Renal cortex interstitium (tissue), 11 donors: ENCODE results near the gene HIPK2. TPM values are rescaled to one million over a fixed set of nuclear protein-coding genes. Genes with fewer than 3 reads are reported as not detected.

Experiments
- DNase-seq, 11 donors: peaks; one replicate each; pipeline ENCODE4 v3.0.0-alpha.2; 2013; ENCODE audit warnings: low read depth in 9 of 11, low spot score in 4 of 11; ENCODE audit errors: extremely low read depth in 1 of 11
- polyA plus RNA-seq, 3 donors: library from polyadenylated mRNA; unstranded; fragments of 120-200 nt; gene quantifications; one replicate each; pipeline ENCODE4 v1.2.1, GENCODE V29; 2013; ENCODE audit not compliant: insufficient read length in 3 of 3

Gene HIPK2
- polyA plus RNA-seq, 3 donors, result 95.7 to 105 (median 99.3) TPM

DNA sequence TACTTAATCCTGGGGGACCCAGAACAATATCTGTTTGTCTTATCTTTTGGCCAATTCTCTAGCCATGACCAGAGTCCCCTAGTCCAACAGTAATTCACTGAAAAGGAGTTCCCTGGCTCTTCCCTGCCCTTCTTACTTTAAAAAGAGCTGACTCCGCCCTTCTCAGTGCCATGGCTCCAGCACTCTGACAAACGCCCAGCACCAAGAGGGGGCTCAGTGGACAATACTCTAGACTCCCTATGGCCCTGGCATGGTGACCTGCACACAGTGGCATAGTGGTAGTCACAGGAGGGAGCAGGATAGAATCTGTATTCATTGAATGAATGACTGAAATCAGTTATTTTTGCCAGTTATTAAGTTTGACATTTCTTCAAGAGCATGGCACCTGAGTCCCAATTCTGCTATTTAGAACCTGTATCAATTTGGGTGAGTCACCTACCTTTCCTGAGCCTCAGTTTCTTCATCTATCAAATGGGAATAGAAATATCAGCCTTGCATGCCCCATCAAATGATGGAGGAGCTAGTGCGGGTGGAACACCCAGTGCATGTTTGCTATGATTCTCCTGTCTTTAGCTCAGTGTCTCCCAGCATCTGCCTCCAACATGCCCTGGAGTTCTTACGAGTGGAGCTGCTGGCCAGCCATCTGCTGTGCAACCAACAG is 184.9 kb downstream of the HIPK2 start:
- no peak for DNase-seq

DNA sequence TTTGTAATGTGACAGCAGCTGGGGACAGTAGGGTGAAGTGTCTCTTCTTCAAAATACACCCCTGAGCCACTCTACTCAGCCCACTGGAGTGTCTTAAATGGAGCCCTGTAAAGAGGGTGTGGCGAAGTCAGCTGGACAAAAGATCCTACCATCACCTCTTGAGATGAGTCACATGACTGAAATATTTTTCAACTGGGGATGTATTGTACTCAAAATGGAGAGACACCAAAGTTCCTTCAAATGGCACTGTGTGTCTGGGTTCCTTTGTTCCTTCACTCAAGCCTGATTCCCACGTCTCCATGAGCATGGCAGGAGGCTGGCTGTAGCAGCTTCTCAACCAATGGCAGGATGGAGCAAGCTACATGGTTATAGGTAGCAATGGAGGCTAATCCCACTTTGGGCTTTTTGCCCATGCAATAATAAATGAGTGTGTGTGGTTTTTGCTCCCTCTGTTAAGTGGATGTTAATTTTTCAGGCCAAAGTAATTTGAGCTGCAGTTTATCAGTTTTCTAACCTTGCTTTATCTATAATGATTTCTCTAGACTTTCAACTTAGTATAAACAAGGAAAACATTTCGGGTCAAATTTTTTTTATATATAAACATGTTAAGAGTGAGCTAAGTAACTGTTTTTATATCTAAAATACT is 186.1 kb downstream of the HIPK2 start:
- no peak for DNase-seq

DNA sequence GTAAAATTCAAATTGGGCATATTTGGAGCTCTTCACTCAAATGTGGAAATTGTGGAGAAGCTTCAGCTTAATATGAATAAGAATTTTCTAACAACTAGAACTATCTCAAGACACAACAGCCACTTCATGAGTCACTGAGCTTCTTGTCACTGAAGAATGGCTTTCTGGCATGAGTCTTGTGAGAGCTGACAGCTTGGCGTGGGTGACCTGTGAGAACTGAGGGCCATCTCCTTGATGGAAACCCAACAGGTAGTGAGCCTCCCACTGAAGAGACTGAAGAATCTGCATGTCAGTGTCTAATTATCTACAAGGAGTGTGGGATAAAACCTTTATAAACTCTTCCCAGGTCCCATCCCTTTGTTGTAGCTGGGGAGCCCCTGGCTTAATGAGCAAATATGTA is 188.3 kb downstream of the HIPK2 start:
- DNase-seq, result no peak

DNA sequence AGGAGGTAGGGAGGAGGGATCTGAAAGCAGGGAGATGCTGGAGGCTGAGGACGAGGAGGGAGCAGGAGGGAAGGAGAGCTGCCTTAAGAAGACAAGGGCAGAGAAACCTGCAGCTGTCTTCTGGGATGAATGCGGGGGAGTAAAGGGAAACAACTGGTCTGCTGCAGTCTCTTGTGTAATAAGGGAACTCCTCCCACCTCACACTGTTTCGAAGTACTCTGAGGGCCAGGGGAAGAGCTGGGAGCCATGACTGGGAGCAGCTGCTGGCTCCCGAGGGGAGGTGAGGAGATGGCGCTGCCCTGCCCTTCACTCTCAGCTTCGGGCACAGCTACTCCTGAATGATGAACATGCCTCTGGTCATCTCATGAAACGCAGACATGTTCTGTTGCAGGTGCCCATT is 189.2 kb downstream of the HIPK2 start:
- peak; percentile 18 to 77 (median 59) for DNase-seq

DNA sequence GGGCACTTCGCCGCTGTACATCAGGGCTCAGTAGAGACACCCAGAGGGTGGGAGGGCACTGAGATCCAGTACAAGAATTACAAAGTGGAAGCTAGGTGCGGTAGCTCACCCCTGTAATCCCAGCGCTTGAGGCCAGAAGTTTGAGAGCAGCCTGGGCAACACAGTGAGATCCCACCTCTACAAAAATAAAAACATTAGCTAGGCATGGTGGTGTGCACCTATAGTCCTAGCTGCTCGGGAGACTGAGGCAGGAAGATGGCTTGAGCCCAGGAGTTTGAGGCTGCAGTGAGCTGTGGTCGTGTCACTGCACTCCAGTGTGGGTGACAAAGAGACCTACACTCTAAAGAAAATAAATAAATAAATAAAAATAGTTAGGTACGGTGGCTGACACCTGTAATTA is 190.3 kb downstream of the HIPK2 start:
- no peak for DNase-seq

DNA sequence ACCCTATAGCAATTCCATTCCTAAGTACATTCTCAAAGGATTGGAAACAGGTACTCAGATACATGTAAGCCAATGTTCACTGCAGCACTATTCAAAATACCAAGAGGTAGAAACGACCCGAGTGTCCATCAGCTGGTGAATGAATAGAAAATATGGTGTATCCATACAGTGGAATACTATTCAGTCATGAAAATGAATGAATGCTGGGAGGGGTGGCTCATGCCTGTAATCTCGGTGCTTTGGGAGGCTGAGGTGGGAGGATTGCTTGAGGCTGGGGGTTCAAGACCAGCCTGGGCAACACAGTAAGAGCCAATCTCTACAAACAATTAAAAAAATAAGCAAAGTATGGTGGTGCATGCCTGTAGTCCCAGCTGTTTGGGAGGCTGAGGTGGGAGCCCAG is 191.5 kb downstream of the HIPK2 start:
- no peak for DNase-seq

DNA sequence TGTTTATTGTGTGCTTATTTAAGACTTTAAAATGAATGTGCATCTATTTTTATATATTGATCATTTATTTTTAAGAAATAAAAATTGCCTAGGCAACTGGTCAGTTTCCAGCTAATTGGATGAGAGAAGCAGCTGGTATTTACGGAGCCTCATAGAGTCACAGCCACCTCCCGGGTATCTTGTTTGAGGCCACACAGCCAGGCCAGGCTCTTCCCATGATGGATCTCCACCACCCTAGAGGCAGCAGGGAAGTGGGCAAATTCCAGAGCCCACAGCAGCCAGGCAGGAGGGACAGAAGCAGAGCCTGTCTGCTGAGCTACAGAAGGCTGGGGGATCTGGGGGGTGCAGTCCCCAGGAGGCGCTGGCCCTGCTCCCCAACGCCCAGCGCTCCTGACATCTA is 192.8 kb downstream of the HIPK2 start:
- DNase-seq, result no peak

DNA sequence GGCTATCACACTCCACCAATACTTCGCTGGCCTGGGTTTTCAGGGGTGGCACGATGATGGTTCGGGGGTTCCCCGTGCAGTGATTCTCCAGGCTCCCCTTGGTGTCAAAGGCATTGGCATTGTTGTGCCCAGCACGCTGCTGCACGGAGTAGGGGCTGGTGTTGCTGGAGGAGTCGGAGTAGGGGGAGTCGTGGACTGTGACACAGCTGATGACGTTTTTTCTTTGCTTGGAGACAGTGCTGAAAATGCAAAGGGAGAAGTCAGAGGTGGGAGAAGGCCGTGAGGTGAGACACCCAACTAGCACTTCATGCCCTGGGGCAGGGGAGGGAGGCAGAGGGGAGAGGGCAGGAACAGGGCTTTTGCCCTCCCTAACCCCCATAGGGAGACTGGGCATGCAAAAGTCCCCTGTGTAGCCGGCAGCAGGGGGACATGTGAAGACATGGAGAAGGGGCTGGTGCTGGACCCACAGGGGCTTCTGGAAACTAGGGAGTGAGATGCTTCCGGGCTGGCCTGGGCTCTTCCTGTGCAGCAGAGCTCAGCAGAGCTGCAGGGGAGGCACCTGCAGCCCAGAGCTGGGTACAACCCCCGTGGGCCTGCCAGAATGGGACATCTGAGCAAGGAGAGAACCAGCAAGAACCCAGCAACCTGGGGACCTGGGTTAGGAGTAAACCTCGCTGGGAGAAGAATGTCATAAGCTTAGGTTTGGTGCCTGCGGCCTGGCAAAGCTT is 193.8 kb downstream of the HIPK2 start:
- no peak for DNase-seq

DNA sequence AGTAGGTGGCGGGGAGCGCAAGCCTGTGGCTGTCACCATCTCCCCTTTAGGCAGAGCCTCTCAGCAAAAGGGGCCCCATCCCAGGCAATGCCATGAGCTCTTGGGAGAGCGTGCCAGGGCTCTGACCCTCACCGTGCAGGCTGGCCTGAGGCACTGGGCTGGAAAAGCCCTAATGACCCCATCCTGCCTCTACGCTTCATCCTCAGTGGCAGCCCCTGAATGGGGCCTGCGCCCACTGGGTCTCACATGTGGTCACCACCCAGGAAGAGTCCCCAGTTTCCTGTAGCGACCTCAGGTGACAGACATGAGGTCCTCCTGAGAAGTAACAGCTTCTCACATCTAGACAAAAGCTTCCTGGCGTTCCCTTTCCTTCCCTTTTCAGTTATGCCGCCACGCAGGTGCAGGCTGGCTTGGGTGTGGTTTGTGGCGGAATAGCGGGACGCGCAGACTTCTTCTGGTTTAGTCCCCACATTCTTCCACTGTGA is 195.1 kb downstream of the HIPK2 start:
- DNase-seq, result no peak

DNA sequence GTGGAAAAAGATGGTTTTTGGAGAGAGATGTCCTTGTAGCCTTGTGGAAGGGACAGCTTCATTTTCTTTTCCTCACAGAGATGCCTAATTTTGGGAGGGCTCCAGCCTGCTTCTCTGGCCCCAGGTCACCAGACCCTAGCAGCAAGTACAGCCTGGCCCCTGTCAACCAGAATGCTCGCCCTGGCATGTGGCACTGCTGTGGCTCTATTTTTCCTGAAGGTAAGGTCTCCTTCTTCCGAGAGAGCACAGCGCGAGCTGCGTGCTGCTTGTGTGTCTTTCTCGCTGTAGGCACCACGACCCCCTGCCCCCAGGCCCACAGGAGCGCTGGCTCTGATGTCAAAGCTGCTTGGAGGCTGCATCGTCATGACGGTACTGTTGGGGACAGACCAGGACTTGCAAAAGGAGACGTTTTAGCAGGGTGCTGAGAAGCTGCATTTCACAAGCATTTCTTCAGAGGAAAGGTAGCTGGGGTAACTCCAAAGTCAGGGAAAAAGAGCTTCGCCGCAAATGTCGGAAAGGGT is 195.6 kb downstream of the HIPK2 start:
- DNase-seq, result no peak

DNA sequence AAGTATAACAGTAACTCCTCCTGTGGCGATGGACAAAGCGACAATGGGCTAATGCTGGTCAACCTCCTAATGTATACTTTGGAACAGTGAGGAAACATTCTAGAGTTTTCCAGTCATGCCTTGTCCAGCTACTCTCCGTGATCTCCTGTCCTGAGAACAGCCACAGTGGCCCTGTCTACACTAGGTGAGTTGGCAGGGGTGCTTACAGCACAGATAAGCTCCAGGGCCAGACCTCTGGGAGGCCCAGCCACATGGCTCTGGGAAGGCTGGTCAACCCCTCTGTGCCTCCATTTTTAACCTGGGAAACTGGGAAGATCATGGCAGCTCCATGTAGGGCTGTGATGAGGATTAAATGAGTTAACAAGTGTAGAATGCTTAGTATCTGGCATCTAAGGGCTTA is 197.4 kb downstream of the HIPK2 start:
- no peak for DNase-seq

DNA sequence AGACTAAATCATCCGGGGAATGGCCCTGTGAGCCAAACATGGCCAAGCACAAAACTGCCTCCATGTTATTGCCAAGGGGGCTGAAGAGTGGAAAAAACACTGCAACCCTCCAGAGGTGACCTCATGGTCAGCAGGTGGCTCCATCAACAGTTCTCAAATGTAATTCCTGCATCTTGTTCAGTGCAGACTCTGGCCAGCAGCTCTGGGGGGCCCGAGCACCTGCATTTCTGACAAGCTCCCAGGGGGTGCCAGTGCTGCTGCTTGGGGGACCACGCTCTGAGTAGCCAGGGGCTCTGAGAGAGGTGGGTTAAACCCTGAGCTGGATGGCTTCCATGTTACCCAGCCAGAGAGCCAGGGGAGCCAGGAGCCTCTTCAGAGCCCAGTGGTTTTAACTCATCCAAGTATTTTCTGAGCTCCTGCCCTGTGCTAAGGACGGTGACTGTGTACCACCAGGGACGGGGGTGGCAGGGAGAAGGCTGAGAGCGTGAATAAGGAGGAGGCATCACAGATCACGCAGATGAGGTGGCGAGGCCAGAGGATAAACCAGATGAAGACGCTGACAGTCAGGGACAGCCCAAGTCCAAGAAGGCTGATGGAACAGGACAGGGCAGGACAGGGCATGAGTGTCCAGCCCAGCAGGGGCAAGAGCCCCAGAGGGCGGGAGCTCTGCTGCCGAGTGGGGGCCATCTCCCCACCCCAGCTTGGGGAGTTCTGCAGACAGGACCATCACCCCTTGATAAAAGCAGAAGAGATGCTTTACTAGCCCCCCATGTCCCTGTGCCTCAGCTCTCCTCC is 201.4 kb downstream of the HIPK2 start:
- DNase-seq, result no peak

DNA sequence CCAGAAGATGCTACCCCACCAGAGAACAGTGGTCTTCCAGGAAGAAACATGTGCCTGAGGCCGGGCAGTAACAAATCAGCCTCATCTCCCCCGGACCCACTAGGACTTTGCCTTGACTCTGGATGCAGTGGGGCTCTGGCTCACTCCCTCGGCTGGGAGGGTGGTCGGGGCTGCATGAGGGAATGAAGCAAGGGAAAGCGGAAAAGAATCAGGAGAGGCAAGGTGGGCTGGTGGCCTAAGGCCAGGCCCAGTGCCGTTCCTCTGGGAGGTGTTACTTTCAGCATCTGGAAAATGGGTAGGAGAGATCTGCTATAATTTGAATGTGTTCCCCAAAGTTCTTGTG is 202.5 kb downstream of the HIPK2 start:
- no peak for DNase-seq

DNA sequence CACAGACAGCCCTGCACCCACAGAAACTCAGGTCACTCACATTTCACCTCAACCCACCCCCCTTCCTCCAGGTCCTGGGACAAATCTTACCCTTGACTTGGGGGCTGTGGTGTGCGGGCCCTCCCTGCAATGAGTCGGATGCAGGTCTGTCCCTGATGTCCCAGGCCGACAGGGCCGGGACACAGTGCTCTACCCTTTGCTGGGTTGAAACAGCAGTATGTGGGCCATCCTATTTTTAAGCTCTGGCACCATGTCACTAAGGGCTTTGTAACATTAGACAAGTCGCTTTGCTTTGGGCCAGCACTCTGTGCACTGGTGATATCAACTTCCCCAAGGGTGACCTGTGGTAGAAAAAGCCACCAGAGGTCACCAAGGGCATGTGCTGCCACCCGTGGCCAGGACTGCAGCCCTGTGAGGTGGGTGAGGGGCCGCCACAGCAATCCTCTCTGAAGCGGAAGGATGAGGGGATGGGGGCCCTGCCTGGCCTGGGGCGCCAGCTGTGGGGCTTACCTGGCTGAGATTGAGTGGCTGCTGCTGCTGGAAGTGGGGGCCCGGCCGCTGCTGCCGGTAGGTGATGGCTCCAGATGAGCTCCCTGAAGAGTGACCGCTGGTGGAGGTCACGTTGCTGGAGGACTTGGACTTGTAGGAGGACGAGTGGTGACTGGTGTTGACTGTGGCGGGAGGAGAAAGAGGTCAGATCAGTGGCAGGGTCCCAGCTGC is 203.0 kb downstream of the HIPK2 start:
- no peak for DNase-seq

DNA sequence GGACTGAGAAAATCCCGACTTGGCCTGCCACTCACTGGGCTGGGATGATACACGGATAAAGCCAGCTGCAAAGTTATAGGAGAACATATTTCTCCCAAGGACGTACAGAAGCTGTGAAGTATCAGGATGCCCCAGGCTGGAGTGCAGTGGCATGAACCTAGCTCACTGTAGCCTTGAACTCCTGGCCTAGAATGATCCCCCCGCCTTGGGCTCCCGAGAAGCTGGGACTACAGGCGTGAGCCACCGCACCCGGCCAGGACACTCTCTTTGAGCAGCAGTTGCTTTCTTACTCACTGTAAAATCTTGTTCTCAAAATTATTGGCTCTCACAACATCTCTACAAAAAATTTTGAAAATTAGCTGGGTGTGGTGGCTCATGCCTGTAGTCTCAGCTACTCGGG is 203.9 kb downstream of the HIPK2 start:
- DNase-seq, result no peak

DNA sequence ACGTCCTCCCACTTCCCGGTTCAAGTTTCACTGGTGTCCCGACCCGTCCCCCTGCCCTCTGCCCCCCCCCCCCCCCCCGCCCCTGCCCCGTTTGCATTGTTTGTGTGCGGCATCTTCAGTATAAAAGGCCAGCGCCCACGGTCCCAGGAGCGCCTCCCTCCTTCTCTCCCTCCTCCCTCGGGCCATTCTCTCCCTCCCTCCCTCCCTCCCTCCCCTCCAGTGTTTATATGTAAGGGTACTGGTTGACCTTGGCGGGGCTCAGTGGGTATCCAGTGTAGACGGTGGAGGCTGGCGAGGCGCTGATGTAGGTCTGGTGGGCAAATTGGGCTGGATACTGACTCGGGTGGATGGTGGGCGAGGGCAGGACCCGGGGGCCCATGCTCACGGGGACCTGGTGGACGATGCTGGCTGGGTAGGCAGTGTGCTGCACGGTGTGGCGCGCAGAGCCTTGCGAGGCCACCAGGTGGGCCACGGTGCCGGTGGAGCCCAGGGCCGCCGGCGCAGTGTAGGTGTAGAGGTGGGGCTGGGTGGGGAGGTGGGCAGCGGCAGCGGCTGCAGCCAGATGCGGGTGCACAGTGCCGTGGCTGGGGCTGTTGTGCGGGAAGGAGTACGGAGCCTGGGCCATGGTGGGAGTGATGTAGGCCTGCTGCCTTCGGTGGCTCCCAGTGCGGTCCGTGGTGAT is 205.0 kb downstream of the HIPK2 start:
- DNase-seq, result no peak

DNA sequence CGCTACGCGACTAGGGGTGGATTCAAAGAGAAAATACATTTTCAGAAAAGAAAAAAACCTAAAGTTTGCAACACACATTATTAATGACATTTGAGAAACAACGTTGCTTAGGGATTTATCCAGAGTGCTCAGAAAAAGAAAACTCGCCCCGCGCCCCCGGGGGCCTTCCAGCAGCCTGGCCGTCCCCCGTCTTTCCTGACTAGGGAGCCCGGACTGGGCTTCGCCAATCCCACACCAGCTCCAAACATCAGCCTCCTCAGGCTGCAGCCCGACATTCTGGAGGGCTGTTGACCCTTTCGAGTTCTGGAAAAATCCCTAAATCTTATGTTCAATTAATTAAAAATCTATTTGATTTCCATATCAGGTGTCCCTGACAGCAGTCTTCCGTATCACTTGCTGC is 205.7 kb downstream of the HIPK2 start:
- DNase-seq, result no peak

DNA sequence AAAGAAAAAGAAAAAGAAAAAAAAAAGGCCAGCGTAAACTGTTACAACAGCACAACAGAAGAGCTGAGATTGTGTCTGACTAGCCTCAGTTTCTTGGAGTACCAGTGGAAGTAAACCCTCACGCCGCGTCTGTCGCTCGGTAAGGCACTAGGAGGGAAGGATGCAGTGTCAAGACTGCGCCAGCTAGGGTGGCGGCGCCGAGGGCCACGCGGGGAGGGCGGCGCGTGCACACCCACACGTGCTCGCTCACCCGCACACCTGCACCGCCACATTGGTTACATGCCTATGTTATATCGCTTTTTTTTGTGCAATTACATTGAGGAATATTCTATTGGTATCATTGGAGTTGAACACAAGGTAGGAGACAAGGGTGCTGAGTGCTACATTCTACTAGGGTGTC is 206.1 kb downstream of the HIPK2 start:
- no peak for DNase-seq
